CD4-positive, alpha-beta T cell treated with Interferon gamma for 1 hour (primary cell): ENCODE results near the gene GHDC.
"Not testable (repeated sequence)": the region's sequence is repeated elsewhere in the genome, so short reads cannot be mapped to it uniquely, and the experiment has no call there.

Source experiments
- DNase-seq: peaks from one replicate; pipeline ENCODE4 v3.0.0-alpha.2; 2020

Gene GHDC

DNA sequence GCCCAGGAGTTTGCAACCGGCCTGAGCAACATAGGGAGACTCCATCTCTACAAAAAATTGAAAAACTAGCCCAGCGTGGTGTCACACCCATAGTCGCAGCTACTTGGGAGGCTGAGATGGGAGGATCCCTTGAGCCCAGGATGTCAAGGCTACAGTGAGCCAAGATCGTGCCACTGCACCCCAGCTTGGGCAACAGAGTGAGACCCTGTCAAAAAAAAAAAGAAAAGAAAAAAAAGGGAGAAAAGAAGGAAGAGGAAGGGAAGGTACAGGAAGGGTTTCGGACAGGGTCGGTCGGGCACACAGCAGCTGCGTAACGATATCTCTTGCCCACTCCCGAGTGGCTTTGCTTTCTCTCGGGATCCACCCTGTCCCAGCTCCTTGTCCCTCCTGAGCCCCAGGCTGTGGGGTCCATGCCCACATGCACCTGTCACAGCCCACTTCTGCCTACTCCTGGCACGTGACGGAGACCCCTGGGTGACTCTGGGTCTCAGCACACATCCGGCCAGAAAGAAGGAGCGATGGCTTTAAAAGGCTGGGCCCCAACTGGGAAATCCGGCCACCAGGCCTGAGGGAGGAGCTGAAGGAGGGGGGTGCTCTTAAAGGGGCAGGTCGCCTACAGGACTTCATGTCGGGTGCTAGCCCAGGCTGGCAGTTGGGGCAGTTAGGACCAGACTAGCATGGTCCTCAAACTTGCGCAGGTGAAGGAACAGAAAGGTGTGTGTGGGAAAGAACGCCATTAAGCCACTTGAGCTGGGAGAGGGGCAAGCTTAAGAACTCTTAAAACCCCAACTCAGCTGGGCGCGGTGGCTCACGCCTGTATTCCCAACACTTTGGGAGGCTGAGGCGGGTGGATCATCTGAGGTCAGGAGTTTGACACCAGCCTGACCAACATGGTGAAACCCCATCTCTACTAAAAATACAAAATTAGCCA lies at the start of gene GHDC:
TSS of gene GHDC (minus strand) at position 526 of the 931 bp plus-strand sequence. CDS start 913 bp downstream, outside the sequence.
- peak; percentile 78 for DNase-seq

GRCh38 chr17:42243493-42243982 lies 49.2 kb upstream of the GHDC start:
- DNase-seq = no peak

GRCh38 chr17:42241871-42242270 lies 47.6 kb upstream of the GHDC start:
- DNase-seq = no peak

DNA sequence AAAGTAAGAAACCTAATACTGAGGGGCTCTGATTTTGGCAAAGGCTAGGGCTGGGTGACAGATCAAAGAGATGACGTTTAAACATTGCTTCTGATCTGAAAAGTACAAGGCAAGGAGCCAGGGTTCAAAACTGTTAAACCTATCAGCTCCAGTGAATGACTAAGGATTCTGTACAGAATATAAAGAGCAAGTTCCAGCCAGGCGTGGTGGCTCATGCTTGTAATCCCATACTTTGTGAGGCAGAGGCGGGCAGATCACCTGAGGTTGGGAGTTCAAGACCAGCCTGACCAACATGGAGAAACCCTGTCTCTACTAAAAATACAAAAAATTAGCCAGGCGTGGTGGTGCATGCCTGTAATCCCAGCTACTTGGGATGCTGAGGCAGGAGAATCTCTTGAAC lies 46.6 kb upstream of the GHDC start:
- not testable (repeated sequence) for DNase-seq

DNA sequence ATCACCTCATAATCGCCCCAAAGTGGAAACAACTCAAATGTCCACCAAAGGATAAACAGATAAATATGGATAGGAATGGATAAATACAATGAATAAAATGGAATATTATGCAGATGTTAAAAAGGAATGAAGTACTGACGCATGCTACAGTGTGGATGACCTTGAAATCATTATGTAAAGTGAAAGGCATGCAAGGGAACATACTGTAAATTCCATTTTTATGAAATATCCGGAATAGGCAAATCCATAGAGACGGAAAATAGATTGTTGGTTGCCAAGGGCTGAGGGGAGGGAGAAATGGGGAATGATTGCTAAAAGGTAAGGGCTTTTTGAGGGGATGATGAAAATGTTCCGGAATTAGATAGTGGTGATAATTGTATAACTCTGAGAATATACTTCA lies 45.9 kb upstream of the GHDC start:
- DNase-seq = no peak

DNA sequence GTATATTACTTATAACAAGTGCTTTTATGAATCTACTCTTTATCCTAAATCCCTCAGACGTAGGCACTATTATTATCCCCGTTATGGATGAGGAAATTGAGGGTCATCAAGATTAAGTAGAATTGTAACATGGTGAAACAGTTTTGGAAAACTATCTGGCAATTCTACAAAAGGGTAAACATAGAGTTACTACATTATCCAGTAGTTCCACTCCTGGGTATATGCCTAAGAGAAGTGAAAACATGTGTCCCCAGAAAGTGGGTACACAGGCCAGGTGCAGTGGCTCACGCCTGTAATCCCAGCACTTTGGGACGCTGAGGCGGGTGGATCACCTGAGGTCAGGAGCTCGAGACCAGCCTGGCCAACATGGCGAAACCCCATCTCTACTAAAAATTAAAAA lies 45.3 kb upstream of the GHDC start:
- DNase-seq = not testable (repeated sequence)

GRCh38 chr17:42236760-42237159 lies 42.5 kb upstream of the GHDC start:
- no peak for DNase-seq

DNA sequence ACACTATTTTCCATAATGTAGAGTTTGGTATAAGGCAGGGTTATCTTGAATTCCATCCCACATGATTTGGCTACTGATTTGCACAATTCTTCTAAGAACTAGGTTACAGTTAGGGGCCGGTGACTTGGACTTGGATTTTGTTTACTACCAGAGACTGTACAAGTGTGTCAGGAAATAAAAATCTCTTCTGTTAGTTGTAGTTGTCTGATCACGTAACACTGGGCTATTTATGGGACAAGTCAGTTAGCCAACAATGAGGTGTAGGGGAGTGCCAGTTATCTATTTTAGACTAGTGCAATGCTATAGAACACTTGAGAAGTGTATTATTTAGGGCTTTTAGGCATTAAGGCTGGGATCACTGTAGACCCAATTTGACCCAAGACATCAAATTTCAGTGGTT lies 39.7 kb upstream of the GHDC start:
- DNase-seq = no peak

DNA sequence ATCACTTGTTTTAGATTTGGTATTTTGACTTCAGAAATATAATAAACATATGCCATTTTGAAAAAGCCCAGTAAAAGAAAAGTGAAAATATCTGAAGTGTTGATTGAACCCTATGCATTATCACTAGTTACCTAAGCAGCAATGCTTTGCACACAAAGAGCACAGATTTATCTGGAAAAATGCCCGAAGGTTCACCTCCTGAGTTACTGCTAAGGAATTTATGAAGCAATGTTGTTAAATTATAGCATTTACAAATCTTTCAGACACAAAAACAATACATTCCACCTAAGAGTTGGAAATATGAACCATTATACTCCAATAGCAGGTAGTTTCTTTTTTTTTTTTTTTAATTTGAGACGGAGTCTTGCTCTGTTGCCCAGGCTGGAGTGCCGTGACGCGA lies 38.9 kb upstream of the GHDC start:
- DNase-seq = no peak

- DNase-seq = no peak
Observed at GRCh38 chr17:42230225-42230624, 35.9 kb upstream of the GHDC start.

DNA sequence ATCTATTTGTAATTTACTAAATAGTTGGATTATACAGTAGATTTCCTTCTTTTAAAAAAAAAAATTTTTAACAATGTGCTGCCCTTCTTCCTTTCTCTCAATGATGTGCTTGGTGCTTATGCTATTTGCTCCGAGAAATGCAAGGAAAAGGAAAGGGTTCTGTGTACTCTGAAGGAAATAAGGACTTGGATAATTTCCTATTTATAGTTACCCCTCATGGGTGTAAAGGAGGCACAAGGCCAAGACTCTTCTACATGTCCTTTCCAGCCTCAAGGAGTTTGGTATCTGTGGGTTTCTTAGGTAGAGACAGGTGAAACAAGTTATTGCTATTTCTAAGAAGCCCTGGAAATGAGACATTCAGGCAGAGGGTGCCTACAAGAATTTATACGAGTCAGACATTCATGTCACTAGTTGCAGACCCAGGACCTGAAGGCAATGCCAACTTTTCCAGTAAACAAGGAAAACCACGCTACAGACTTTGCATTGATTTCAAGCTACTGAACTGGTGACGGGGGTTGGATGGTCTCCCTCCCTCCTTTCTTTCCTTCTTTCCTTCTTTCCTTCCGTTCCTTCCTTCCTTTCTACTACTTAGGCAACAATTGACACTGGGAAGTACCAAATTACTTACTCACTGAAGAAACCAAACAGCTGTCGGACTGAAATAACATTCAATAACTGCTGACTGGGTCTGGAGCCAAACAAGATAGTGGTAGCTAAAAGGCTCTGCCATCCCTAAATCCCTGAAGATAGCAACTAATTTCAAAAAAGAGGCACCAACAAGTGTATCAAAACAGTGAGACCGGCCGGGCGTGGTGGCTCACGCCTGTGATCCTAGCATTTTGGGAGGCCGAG lies 33.8 kb upstream of the GHDC start:
- no peak for DNase-seq

DNA sequence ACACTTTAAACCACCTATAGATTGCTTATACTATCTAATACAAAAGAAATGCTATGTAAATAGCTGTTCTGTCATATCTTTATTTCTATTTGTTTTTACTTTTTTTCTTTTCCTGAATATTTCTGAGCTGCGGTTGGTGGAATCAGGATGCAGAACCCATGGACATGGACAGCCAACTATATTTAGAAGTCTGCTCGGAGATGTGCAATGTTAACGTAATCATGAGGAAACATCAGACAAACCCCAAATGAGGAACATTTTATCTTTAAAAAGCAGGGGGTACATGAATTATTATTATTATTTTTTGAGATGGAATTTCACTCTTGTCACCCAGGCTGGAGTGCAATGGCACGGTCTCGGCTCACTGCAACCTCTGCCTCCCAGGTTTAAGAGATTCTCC lies 31.4 kb upstream of the GHDC start:
- DNase-seq = no peak

DNA sequence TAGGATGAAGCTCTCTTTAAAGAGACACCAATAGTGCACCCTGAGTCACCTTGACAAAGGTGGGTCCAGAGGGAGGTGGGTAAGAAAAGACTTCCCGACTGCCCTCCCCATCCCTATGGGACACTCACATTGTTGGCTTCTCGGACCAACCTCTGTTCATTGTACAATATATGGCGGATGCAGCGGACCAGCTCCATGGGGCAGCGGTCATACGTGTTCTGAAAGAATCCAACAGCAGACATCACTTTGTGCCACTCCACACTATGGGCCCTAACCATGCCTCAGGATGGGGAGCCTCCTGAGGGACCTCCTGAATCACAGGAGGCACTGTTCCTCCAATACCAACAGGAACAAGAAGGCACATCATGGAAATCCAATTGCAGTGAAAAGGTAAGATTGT lies 30.4 kb upstream of the GHDC start:
- no peak for DNase-seq

GRCh38 chr17:42221886-42222745 lies 27.8 kb upstream of the GHDC start:
- peak; percentile 55 for DNase-seq

DNA sequence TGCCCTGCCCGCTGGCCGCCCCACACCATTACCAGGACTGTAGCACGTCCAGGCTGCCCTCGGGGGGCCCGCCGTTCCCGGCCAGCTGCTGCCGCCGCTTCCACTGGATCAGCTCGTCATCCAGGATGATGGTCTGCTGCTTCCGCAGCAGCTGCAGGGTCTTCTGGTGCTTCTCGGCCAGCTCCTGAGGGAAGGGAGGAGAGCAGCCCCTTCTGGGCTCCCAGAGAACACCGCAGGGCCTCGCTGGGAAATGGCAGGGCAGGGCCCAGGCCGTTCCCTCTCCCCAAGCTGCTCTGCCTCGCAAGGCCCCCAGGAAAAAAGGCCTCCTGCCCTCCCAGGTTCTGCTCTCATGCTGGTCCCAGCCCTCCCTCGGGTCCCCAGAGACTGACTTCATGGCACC lies 25.0 kb upstream of the GHDC start:
- not testable (repeated sequence) for DNase-seq

DNA sequence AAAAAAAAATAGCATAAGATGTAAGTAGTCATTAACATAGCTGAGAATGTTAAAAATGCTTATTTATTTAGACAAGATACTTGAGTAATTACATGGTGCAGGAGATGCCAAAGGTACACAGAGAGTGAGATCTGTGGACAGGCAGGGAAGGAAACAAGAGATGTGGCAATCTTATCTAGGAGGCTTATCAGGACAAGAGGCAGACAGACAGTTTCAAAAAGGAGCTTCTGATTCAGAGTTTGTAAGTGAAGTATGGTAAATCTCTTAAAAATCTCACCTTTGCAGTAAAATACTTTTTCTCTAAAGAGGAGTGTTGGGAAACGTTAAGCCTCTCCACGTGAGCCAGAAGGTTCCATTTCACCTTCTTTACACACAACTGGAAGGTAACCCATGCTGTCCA lies 19.9 kb upstream of the GHDC start:
- no peak for DNase-seq

- no peak for DNase-seq
Observed at GRCh38 chr17:42212382-42212781, 18.1 kb upstream of the GHDC start.

DNA sequence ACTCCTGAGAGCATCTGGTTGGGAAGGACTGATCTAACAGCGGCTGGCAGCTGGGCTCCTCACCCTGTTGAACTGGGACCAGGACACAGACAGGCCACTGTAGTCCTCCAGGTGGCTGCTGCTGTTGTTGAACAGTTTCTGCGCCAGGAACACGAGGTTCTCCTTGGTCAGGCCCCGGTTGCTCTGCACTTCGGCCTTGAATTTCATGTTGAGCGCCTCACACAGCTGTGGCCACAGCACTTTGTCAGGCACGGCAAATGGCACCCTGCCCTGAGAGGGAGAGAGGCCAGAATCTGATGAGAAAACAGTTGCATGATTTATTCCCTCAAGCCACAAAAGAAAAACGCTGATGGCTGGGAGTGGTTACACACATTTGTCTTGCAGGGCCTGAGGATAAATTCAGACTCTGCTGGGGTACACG lies 17.6 kb upstream of the GHDC start:
- DNase-seq = not testable (repeated sequence)

DNA sequence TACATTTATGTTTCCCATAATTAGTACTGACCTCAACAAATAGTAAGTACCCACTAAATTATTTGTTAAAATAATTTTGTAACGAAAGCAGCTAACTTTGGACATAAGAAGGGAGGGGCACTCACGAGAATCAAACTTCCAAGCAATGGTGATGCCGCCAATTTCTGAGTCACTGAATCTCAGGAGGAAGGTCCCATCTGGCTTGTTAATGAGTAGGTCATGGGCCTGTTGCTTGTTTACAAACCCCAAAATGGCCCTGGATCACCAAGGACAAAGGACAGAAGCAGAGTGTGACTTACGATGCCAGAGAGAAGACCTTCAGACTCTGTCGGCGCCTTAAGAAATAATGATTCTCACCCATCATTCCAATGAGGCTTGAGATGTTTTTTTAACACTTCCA lies 15.8 kb upstream of the GHDC start:
- no peak for DNase-seq

DNA sequence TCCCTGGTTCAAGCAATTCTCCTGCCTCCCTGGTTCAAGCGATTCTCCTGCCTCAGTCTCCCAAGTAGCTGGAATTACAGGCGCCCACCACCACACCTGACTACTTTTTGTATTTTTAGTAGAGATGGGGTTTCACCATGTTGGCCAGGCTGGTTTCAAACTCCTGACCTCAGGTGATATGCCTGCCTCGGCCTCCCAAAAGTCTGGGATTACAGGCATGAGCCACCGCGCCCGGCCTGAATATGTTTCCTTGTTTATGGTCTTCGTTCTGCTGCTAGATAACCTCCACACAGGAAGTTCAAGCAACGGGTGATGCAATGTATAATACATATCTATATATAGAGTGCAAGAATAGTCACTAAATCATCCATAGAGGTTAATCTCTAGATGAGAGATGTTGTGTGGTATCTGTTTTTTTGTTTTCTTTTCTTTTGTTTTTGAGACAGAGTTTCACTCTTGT lies 11.9 kb upstream of the GHDC start:
- DNase-seq = not testable (repeated sequence)

DNA sequence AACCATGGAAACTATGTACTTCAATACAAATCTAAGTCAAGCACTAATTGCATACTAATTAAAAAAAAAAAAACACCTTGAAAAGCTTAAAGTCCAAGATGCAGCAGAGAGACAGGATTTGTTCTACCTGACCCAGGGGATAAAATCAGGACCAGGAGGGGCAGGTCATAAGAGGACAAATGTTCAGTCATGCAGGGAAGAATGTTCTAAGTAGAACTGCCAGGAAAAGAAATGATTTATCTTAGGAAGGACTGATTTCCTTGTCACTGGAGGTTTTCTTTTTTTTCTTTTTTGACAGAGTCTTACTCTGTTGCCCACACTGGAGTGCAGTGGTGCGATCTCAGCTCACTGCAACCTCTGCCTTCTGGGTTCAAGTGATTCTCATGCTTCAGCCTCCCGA lies 9.1 kb upstream of the GHDC start:
- no peak for DNase-seq

- DNase-seq = no peak
Observed at GRCh38 chr17:42202696-42203095, 8.4 kb upstream of the GHDC start.

- DNase-seq = no peak
Observed at GRCh38 chr17:42202159-42202558, 7.9 kb upstream of the GHDC start.
